Measurements from ENCODE around the gene ADCK1.

Gene ADCK1

GRCh38 chr14:77883131-77883846 lies 83.4 kb downstream of the ADCK1 start:
- no peak for TF ChIP-seq CTCF (conservative IDR thresholded peaks at IDR 0.05; ENCODE audit: low read length)
- no peak for TF ChIP-seq EZH2phosphoT487 (IDR thresholded peaks at IDR 0.05; ENCODE audit: borderline replicate concordance)
- no peaks in the 10 kb centered on the region for H3K9me3 ChIP-seq (ENCODE audit: insufficient read depth, low read depth, low read length)
- no peaks in the 10 kb centered on the region for H3K36me3 ChIP-seq (ENCODE audit: insufficient read depth, low read length)
- no peaks in the 10 kb centered on the region for H3K27me3 ChIP-seq (ENCODE audit: insufficient read depth, low read length, poor library complexity, severe bottlenecking)
- no peaks in the 10 kb centered on the region for H3K9me2 ChIP-seq (replicated peaks; ENCODE audit: low read depth, low read length)
- H3K79me2 ChIP-seq (ENCODE audit: insufficient read depth, low read length) = no peaks in the 10 kb centered on the region
- H3K4me2 ChIP-seq (ENCODE audit: low read depth, low read length, poor library complexity, severe bottlenecking) = no peak overlapping the region
- no peaks in the 10 kb centered on the region for H4K20me1 ChIP-seq (ENCODE audit: insufficient read depth, low read length, poor library complexity, severe bottlenecking)
- H3K9ac ChIP-seq (ENCODE audit: low read depth, low read length, poor library complexity, severe bottlenecking) = no peak overlapping the region
- H3K4me1 ChIP-seq (ENCODE audit: insufficient read depth, low read length, poor library complexity, severe bottlenecking) = peaks cover 13% of the 10 kb centered on the region
- no peak overlapping the region for H3K4me3 ChIP-seq (ENCODE audit: low read length, poor library complexity, severe bottlenecking)
- H3F3A ChIP-seq (ENCODE audit: low read depth) = no peaks in the 10 kb centered on the region
- H2AFZ ChIP-seq (ENCODE audit: low read length) = no peak overlapping the region

GRCh38 chr14:77883847-77884238 lies 83.9 kb downstream of the ADCK1 start:
- H3K36me3 ChIP-seq (ENCODE audit: insufficient read depth, low read length) = no peaks in the 10 kb centered on the region
- no peaks in the 10 kb centered on the region for H3K79me2 ChIP-seq (ENCODE audit: insufficient read depth, low read length)
- H3K4me1 ChIP-seq (ENCODE audit: insufficient read depth, low read length, poor library complexity, severe bottlenecking) = peaks cover 13% of the 10 kb centered on the region
- H3K4me3 ChIP-seq (ENCODE audit: low read length, poor library complexity, severe bottlenecking) = no peak overlapping the region
- H3K9me3 ChIP-seq (ENCODE audit: insufficient read depth, low read depth, low read length) = no peaks in the 10 kb centered on the region
- no peaks in the 10 kb centered on the region for H3K27me3 ChIP-seq (ENCODE audit: insufficient read depth, low read length, poor library complexity, severe bottlenecking)
- H3K4me2 ChIP-seq (ENCODE audit: low read depth, low read length, poor library complexity, severe bottlenecking) = no peak overlapping the region
- no peak overlapping the region for H3K9ac ChIP-seq (ENCODE audit: low read depth, low read length, poor library complexity, severe bottlenecking)
- no peaks in the 10 kb centered on the region for H4K20me1 ChIP-seq (ENCODE audit: insufficient read depth, low read length, poor library complexity, severe bottlenecking)
- H2AFZ ChIP-seq (ENCODE audit: low read length) = no peak overlapping the region
- no peaks in the 10 kb centered on the region for H3K9me2 ChIP-seq (replicated peaks; ENCODE audit: low read depth, low read length)
- TF ChIP-seq CTCF (conservative IDR thresholded peaks at IDR 0.05; ENCODE audit: low read length) = no peak
- TF ChIP-seq EZH2phosphoT487 (IDR thresholded peaks at IDR 0.05; ENCODE audit: borderline replicate concordance) = no peak
- H3F3A ChIP-seq (ENCODE audit: low read depth) = no peaks in the 10 kb centered on the region

GRCh38 chr14:77885367-77885766 lies 85.5 kb downstream of the ADCK1 start:
- H3F3A ChIP-seq (ENCODE audit: low read depth) = no peaks in the 10 kb centered on the region
- H3K9me3 ChIP-seq (ENCODE audit: insufficient read depth, low read depth, low read length) = no peaks in the 10 kb centered on the region
- H3K4me3 ChIP-seq (ENCODE audit: low read length, poor library complexity, severe bottlenecking) = no peak overlapping the region
- H2AFZ ChIP-seq (ENCODE audit: low read length) = no peak overlapping the region
- H3K4me1 ChIP-seq (ENCODE audit: insufficient read depth, low read length, poor library complexity, severe bottlenecking) = peaks cover 13% of the 10 kb centered on the region
- no peak overlapping the region for H3K4me2 ChIP-seq (ENCODE audit: low read depth, low read length, poor library complexity, severe bottlenecking)
- no peaks in the 10 kb centered on the region for H3K27me3 ChIP-seq (ENCODE audit: insufficient read depth, low read length, poor library complexity, severe bottlenecking)
- H3K36me3 ChIP-seq (ENCODE audit: insufficient read depth, low read length) = no peaks in the 10 kb centered on the region
- H3K79me2 ChIP-seq (ENCODE audit: insufficient read depth, low read length) = no peaks in the 10 kb centered on the region
- no peak overlapping the region for H3K9ac ChIP-seq (ENCODE audit: low read depth, low read length, poor library complexity, severe bottlenecking)
- no peaks in the 10 kb centered on the region for H3K9me2 ChIP-seq (replicated peaks; ENCODE audit: low read depth, low read length)
- no peaks in the 10 kb centered on the region for H4K20me1 ChIP-seq (ENCODE audit: insufficient read depth, low read length, poor library complexity, severe bottlenecking)
- no peak for TF ChIP-seq CTCF (conservative IDR thresholded peaks at IDR 0.05; ENCODE audit: low read length)
- TF ChIP-seq EZH2phosphoT487 (IDR thresholded peaks at IDR 0.05; ENCODE audit: borderline replicate concordance) = no peak
